GM18505 (cell line): ENCODE results near the gene TASL.
"Not testable (repeated sequence)": the region's sequence is repeated elsewhere in the genome, so short reads cannot be mapped to it uniquely, and the experiment has no call there.

Source experiments
- ATAC-seq: cut with Tn5 transposase; IDR thresholded peaks from one replicate; pipeline ENCODE4 v1.9.1; 2021; ENCODE audit not compliant: unreplicated experiment
- POLR2A ChIP-seq: IDR thresholded peaks from 4 replicates; pipeline ENCODE4 v1.6.1; 2011; ENCODE audit warnings: borderline replicate concordance; ENCODE audit not compliant: insufficient read depth, insufficient read length; ENCODE audit errors: extremely low read depth

TASL gene

DNA sequence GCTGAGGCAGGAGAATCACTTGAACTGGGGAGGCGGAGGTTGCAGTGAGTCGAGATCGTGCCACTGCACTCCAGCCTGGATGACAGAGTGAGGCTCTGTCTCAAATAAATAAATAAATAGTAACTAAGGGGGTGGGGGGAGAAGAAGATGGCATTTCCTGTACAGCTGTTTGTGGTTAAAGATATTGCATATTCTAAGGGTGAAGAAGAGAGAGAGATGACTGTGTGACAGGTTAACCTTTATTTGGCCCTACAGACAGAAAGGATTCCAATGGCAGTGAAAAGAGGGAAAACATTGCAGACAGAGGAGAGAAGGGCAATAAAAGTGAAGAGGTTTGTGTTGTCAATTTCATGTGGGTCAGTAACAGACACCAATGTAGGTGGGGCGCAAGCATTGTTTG, 9.4 kb downstream of the TASL start:
- peak; percentile 81 for ATAC-seq
- no peak for TF ChIP-seq POLR2A

DNA sequence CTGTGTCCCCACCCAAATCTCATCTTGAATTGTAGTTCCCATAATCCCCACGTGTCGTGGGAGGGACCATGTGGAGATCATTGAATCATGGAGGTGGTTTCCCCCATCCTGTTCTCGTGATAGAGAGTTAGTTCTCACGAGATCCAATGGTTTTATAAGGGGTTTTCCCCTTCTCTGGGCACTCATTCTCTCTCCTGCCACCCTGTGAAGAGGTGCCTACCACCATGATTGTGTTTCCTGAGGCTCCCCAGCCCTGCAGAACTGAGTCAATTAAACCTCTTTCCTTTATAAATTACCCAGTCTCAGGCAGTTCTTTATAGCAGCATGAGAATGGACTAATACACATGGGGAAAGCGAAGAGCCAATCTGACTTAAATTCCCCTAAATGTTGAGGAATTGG, 14.5 kb downstream of the TASL start:
- not testable (repeated sequence) for ATAC-seq

DNA sequence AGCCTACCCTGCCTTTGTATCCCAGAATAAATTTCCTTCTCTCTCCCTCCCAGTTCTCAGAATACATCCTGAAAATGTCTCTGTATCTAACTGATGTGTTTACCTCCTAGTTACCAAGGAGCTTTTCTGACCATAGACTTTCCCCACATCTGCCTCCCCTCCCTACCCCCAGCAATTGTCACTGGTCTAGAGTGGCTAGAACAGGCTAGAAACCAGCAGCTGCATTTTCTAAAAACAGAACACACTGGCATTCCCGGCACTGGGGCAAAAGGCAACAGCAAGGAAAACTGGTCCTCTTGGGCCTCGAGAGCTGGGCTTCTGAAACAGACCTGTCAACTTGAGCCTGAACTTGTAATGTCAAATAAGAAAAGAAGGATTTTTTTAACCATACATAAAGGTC, 16.4 kb downstream of the TASL start:
- TF ChIP-seq POLR2A: no peak
- no peak for ATAC-seq

DNA sequence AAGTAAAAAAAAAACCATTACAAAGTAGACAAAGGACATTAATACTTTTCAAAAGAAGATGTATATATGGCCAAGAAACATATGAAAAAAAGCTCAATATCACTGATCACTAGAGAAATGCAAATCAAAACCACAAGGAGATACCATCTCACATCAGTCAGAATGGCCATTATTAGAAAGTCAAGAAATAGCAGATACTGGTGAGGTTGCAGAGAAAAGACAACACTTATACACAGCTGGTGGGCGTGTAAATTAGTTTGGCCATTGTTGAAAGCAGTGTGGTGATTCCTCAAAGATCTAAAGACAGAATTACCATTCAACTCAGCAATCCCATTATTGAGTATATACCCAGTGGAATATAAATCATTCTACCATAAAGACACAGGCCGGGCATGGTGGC, 39.3 kb downstream of the TASL start:
- no peak for ATAC-seq
- TF ChIP-seq POLR2A: no peak

DNA sequence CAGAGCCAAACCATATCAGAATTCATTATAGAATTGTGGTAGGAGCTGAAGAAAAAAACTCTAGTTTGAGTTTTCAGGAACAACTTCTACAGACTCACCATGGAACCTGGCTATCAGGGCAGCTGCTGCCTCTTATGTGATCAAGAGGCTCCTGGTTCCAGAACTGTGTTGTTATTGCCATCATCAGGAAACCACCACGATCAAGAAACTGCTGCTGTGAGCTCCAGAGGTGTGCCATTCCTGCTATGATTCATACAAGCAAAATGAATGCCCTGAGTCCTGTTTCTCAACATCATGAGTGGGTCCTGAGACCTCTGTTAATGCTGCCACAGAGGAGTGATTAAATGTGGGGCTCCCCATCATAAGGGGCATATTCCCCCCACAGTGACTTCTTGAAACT, 43.7 kb downstream of the TASL start:
- TF ChIP-seq POLR2A: no peak
- ATAC-seq: no peak

DNA sequence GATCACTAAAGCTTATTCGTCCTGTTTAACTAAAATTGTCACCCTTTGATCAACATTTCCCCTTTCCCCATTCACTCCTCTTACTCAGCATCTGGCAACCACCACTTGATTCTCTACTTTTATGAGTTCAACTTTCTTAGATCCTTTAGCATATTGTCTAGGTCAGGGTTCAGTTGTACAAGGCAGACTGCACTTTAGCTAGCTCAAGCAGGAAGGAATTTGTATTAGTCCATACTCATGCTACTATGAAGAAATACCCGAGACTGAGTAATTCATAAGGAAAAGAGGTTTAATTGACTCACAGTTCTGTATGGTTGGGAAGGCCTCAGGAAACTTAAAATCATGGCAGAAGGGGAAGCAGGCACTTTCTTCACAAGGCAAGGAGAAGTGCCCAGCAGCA, 44.3 kb downstream of the TASL start:
- no peak for TF ChIP-seq POLR2A
- ATAC-seq: no peak

DNA sequence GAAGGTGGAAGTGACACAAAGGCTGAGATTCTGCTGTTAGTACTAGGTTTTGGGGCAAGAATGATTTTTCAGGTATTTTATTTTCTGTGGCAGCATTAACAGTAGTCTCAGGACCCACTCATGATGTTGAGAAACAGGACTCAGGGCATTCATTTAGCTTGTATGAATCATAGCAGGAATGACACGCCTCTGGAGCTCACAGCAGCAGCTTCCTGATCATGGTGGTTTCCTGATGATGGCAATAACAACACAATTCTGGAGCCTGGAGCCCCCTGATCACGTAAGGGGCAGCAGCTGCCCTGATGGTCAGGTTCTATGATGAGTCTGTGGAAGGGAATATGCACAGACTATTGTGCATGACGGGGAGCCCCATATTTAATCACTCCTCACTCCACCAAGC, 47.0 kb downstream of the TASL start:
- ATAC-seq: no peak
- no peak for TF ChIP-seq POLR2A

DNA sequence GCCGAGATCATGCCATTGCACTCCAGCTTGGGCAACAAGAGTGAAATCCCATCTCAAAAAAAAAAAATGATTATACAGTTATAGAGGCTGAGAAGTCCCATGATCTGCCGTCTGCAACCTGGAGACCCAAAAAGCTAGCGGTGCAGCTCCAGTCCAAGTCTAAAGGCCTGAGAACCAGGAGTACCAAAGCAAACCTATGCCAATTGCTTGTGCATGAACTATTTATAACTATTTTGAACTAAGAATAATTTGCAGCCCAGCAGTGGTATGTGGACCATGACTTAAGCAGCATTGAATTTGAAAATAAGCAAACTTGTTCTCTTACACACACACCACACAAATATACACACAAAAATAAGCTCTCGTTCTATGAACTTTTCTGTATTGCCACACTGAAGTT, 51.8 kb downstream of the TASL start:
- ATAC-seq: no peak
- TF ChIP-seq POLR2A: no peak

DNA sequence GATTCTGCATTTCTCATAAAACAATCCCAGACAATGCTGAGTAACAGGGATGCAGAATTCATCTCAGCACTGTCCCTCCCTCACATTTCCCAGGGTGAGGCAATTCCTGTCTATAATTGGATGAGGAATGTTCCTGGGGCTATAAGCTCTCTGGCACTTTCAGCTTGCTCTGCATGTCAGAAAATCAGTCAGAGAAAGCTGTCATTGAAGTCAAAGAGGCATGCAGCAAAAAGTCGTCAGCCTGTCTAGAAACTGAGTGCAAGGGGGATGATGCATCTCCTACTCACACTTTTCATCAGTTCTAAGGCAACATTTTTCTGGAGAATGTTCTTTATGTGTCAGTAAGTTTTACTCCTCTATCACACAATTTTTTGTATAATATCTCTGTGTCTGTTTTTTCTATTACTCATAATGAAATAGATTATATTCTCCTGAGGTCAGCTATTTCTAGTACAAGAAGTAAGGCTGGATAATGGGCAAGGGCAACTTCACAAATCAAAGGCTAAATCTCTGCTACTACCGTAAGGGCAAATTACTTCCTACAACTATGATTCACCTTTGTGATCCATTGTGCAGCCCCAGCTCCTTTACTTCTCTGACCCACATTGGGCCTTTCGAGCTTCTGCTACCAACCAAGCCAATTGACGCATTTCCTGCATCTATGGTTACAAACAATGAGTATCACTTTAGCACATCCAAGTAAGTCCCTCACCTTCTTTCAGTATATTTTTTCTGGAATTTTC, 56.0 kb downstream of the TASL start:
- no peak for TF ChIP-seq POLR2A
- ATAC-seq: no peak

DNA sequence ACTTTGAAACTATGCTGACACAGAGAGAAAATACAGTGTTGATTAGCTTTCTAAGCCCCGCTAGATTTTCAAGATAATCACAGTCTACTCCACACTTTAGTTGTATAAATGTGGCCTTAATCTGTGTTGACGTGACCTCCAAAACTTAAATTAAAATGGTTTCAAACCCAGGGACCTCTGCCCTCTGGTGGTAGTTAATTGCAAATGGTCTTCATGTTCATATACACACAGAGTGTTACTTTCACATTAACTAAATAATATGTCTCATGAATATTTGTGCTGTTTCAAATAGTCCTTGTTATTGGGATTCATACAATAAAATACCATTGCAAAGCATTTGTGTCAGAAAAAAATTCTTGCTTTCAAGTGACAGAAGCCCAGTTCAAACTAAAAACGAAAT, 64.3 kb downstream of the TASL start:
- no peak for TF ChIP-seq POLR2A
- peak; percentile 54 for ATAC-seq
